Measurements from ENCODE around the gene PPP4R3A. TPM values are rescaled to one million over a fixed set of nuclear protein-coding genes. Genes with fewer than 3 reads are reported as not detected.

PPP4R3A gene
- polyA plus RNA-seq, 2 donors: 36.8 to 57.8 TPM

GRCh38 chr14:91523972-91524371 lies 13.9 kb upstream of the PPP4R3A start:
- Histone ChIP-seq H3K9me3 (ENCODE audit: control insufficient read depth in 2 of 2, insufficient read depth in 1 of 2, low read depth in 1 of 2, low read length in 1 of 2) (no peaks in the 10 kb centered on the region), H3K4me3 (ENCODE audit: low read depth in 1 of 2, low read length in 2 of 2) (no peak overlapping the region), H3K36me3 (ENCODE audit: control insufficient read depth in 2 of 2, insufficient read depth in 2 of 2, low read length in 1 of 2) (no peaks in the 10 kb centered on the region), H3K27ac (ENCODE audit: low read depth in 2 of 2, low read length in 1 of 2) (no peak overlapping the region), H3K27me3 (ENCODE audit: control insufficient read depth in 1 of 2, insufficient read depth in 2 of 2, low read length in 2 of 2) (no peaks in the 10 kb centered on the region), H3K4me1 (ENCODE audit: control insufficient read depth in 2 of 2, insufficient read depth in 2 of 2, low read length in 1 of 2) (no peaks in the 10 kb centered on the region)
- 84 to 91% methylated on average over 3 of the region's 3 CpGs for WGBS, 2 donors

GRCh38 chr14:91521061-91521640 lies 11.0 kb upstream of the PPP4R3A start:
- H3K27me3 ChIP-seq (ENCODE audit: control insufficient read depth in 1 of 2, insufficient read depth in 2 of 2, low read length in 2 of 2): no peaks in the 10 kb centered on the region
- H3K4me1 ChIP-seq (ENCODE audit: control insufficient read depth in 2 of 2, insufficient read depth in 2 of 2, low read length in 1 of 2): no peaks in the 10 kb centered on the region
- H3K27ac ChIP-seq (ENCODE audit: low read depth in 2 of 2, low read length in 1 of 2): no peak overlapping the region
- H3K36me3 ChIP-seq (ENCODE audit: control insufficient read depth in 2 of 2, insufficient read depth in 2 of 2, low read length in 1 of 2): no peaks in the 10 kb centered on the region
- H3K4me3 ChIP-seq (ENCODE audit: low read depth in 1 of 2, low read length in 2 of 2): no peak overlapping the region
- H3K9me3 ChIP-seq (ENCODE audit: control insufficient read depth in 2 of 2, insufficient read depth in 1 of 2, low read depth in 1 of 2, low read length in 1 of 2): no peaks in the 10 kb centered on the region

GRCh38 chr14:91520138-91520537 lies 10.0 kb upstream of the PPP4R3A start:
- Histone ChIP-seq H3K27me3 (ENCODE audit: control insufficient read depth in 1 of 2, insufficient read depth in 2 of 2, low read length in 2 of 2) (no peaks in the 10 kb centered on the region), H3K9me3 (ENCODE audit: control insufficient read depth in 2 of 2, insufficient read depth in 1 of 2, low read depth in 1 of 2, low read length in 1 of 2) (no peaks in the 10 kb centered on the region), H3K4me1 (ENCODE audit: control insufficient read depth in 2 of 2, insufficient read depth in 2 of 2, low read length in 1 of 2) (no peaks in the 10 kb centered on the region), H3K27ac (ENCODE audit: low read depth in 2 of 2, low read length in 1 of 2) (no peak overlapping the region), H3K4me3 (ENCODE audit: low read depth in 1 of 2, low read length in 2 of 2) (no peak overlapping the region), H3K36me3 (ENCODE audit: control insufficient read depth in 2 of 2, insufficient read depth in 2 of 2, low read length in 1 of 2) (no peaks in the 10 kb centered on the region)
- WGBS, 2 donors: 88 to 93% methylated on average over 2 of the region's 2 CpGs

- Histone ChIP-seq H3K4me1 (ENCODE audit: control insufficient read depth in 2 of 2, insufficient read depth in 2 of 2, low read length in 1 of 2) (no peaks in the 10 kb centered on the region), H3K4me3 (ENCODE audit: low read depth in 1 of 2, low read length in 2 of 2) (no peak overlapping the region), H3K9me3 (ENCODE audit: control insufficient read depth in 2 of 2, insufficient read depth in 1 of 2, low read depth in 1 of 2, low read length in 1 of 2) (no peaks in the 10 kb centered on the region), H3K27ac (ENCODE audit: low read depth in 2 of 2, low read length in 1 of 2) (no peak overlapping the region), H3K36me3 (ENCODE audit: control insufficient read depth in 2 of 2, insufficient read depth in 2 of 2, low read length in 1 of 2) (no peaks in the 10 kb centered on the region), H3K27me3 (ENCODE audit: control insufficient read depth in 1 of 2, insufficient read depth in 2 of 2, low read length in 2 of 2) (no peaks in the 10 kb centered on the region)
- WGBS, 2 donors: 90 to 91% methylated on average over 6 of the region's 6 CpGs
Measured at GRCh38 chr14:91519239-91520036, 9.3 kb upstream of the PPP4R3A start.

- no peak overlapping the region for H3K4me3 ChIP-seq (ENCODE audit: low read depth in 1 of 2, low read length in 2 of 2)
- 74 to 81% methylated on average over 7 of the region's 7 CpGs for WGBS, 2 donors
- no peak overlapping the region for H3K27ac ChIP-seq (ENCODE audit: low read depth in 2 of 2, low read length in 1 of 2)
- no peaks in the 10 kb centered on the region for H3K9me3 ChIP-seq (ENCODE audit: control insufficient read depth in 2 of 2, insufficient read depth in 1 of 2, low read depth in 1 of 2, low read length in 1 of 2)
- H3K27me3 ChIP-seq (ENCODE audit: control insufficient read depth in 1 of 2, insufficient read depth in 2 of 2, low read length in 2 of 2): no peaks in the 10 kb centered on the region
- no peaks in the 10 kb centered on the region for H3K4me1 ChIP-seq (ENCODE audit: control insufficient read depth in 2 of 2, insufficient read depth in 2 of 2, low read length in 1 of 2)
- no peaks in the 10 kb centered on the region for H3K36me3 ChIP-seq (ENCODE audit: control insufficient read depth in 2 of 2, insufficient read depth in 2 of 2, low read length in 1 of 2)
Measured at GRCh38 chr14:91516663-91517388, 6.7 kb upstream of the PPP4R3A start.

GRCh38 chr14:91515979-91516378 lies 5.9 kb upstream of the PPP4R3A start:
- Histone ChIP-seq H3K27ac (ENCODE audit: low read depth in 2 of 2, low read length in 1 of 2) (no peak overlapping the region), H3K4me3 (ENCODE audit: low read depth in 1 of 2, low read length in 2 of 2) (no peak overlapping the region), H3K9me3 (ENCODE audit: control insufficient read depth in 2 of 2, insufficient read depth in 1 of 2, low read depth in 1 of 2, low read length in 1 of 2) (no peaks in the 10 kb centered on the region), H3K27me3 (ENCODE audit: control insufficient read depth in 1 of 2, insufficient read depth in 2 of 2, low read length in 2 of 2) (no peaks in the 10 kb centered on the region), H3K36me3 (ENCODE audit: control insufficient read depth in 2 of 2, insufficient read depth in 2 of 2, low read length in 1 of 2) (no peaks in the 10 kb centered on the region), H3K4me1 (ENCODE audit: control insufficient read depth in 2 of 2, insufficient read depth in 2 of 2, low read length in 1 of 2) (no peaks in the 10 kb centered on the region)
- 73 to 83% methylated on average over 7 of the region's 7 CpGs for WGBS, 2 donors

- Histone ChIP-seq H3K4me3 (ENCODE audit: low read depth in 1 of 2, low read length in 2 of 2) (peak overlapping the region; percentile 95 to 99), H3K4me1 (ENCODE audit: control insufficient read depth in 2 of 2, insufficient read depth in 2 of 2, low read length in 1 of 2) (peaks cover 0 to 3% of the 10 kb centered on the region in 2 donors), H3K36me3 (ENCODE audit: control insufficient read depth in 2 of 2, insufficient read depth in 2 of 2, low read length in 1 of 2) (peaks cover 0 to 6% of the 10 kb centered on the region in 2 donors), H3K27ac (ENCODE audit: low read depth in 2 of 2, low read length in 1 of 2) (peak overlapping the region; percentile 97 to 99), H3K9me3 (ENCODE audit: control insufficient read depth in 2 of 2, insufficient read depth in 1 of 2, low read depth in 1 of 2, low read length in 1 of 2) (no peaks in the 10 kb centered on the region), H3K27me3 (ENCODE audit: control insufficient read depth in 1 of 2, insufficient read depth in 2 of 2, low read length in 2 of 2) (no peaks in the 10 kb centered on the region)
- WGBS, 2 donors: 25 to 28% methylated on average over 9 of the region's 9 CpGs
Measured at GRCh38 chr14:91511043-91511383, 903 bp upstream of the PPP4R3A start.

GRCh38 chr14:91509878-91510170 lies 286 bp downstream of the PPP4R3A start:
- H3K36me3 ChIP-seq (ENCODE audit: control insufficient read depth in 2 of 2, insufficient read depth in 2 of 2, low read length in 1 of 2): peaks cover 2 to 6% of the 10 kb centered on the region in 2 donors
- no peaks in the 10 kb centered on the region for H3K27me3 ChIP-seq (ENCODE audit: control insufficient read depth in 1 of 2, insufficient read depth in 2 of 2, low read length in 2 of 2)
- H3K9me3 ChIP-seq (ENCODE audit: control insufficient read depth in 2 of 2, insufficient read depth in 1 of 2, low read depth in 1 of 2, low read length in 1 of 2): no peaks in the 10 kb centered on the region
- peak overlapping the region; percentile 97 to 99 for H3K27ac ChIP-seq (ENCODE audit: low read depth in 2 of 2, low read length in 1 of 2)
- peaks cover 2 to 3% of the 10 kb centered on the region in 2 donors for H3K4me1 ChIP-seq (ENCODE audit: control insufficient read depth in 2 of 2, insufficient read depth in 2 of 2, low read length in 1 of 2)
- peak overlapping the region; percentile 95 to 99 for H3K4me3 ChIP-seq (ENCODE audit: low read depth in 1 of 2, low read length in 2 of 2)
- WGBS, 2 donors: 0% methylated on average over 29 to 34 of the region's 34 CpGs

- Histone ChIP-seq H3K9me3 (ENCODE audit: control insufficient read depth in 2 of 2, insufficient read depth in 1 of 2, low read depth in 1 of 2, low read length in 1 of 2) (no peaks in the 10 kb centered on the region), H3K27ac (ENCODE audit: low read depth in 2 of 2, low read length in 1 of 2) (peak overlapping the region; percentile 97 to 99), H3K4me3 (ENCODE audit: low read depth in 1 of 2, low read length in 2 of 2) (peak overlapping the region; percentile 95 to 99), H3K4me1 (ENCODE audit: control insufficient read depth in 2 of 2, insufficient read depth in 2 of 2, low read length in 1 of 2) (peaks cover 2 to 3% of the 10 kb centered on the region in 2 donors), H3K27me3 (ENCODE audit: control insufficient read depth in 1 of 2, insufficient read depth in 2 of 2, low read length in 2 of 2) (no peaks in the 10 kb centered on the region), H3K36me3 (ENCODE audit: control insufficient read depth in 2 of 2, insufficient read depth in 2 of 2, low read length in 1 of 2) (peaks cover 2 to 6% of the 10 kb centered on the region in 2 donors)
- 0% methylated on average over 62 to 71 of the region's 71 CpGs for whole genome bisulfite sequencing, 2 donors
Measured at GRCh38 chr14:91509083-91509877, 830 bp downstream of the PPP4R3A start.

Measured in esophagus (tissue), 2 donors.